Peyer's patch (tissue), 4 donors: ENCODE results near the gene PRDX1. TPM values are rescaled to one million over a fixed set of nuclear protein-coding genes. Genes with fewer than 3 reads are reported as not detected.

Experiments used
- DNase-seq, 3 donors: peaks; one replicate each; pipeline ENCODE4 v3.0.0-alpha.2; 2017 to 2019
- H3K27ac ChIP-seq, 4 donors: fragments of 200-600 bp; sonication (generic); one replicate each; pipeline ENCODE4 v1.5.1; 2016 to 2019
- H3K27me3 ChIP-seq, 2 donors: fragments of 200-600 bp; sonication (generic); one replicate each; pipeline ENCODE4 v1.5.1; 2019
- H3K36me3 ChIP-seq, 3 donors: fragments of 200-600 bp; sonication (generic); one replicate each; pipeline ENCODE4 v1.5.1; 2016 to 2019
- H3K4me1 ChIP-seq, 4 donors: fragments of 200-600 bp; sonication (generic); one replicate each; pipeline ENCODE4 v1.5.1; 2016 to 2019
- H3K4me3 ChIP-seq, 4 donors: fragments of 200-600 bp; sonication (generic); 1 replicate in 3 of 4; 2 replicates in 1 of 4; pipeline ENCODE4 v1.5.1; 2016 to 2019; ENCODE audit warnings: mild to moderate bottlenecking in 1 of 4
- H3K9me3 ChIP-seq, 4 donors: fragments of 200-600 bp; sonication (generic); one replicate each; pipeline ENCODE4 v1.5.1; 2016 to 2019; ENCODE audit warnings: mild to moderate bottlenecking in 1 of 4
- POLR2A ChIP-seq, 2 donors: fragments of 450-650 bp; IDR thresholded peaks; one replicate each; pipeline ENCODE4 v1.5.1; 2017; ENCODE audit warnings: antibody characterized with exemption in 2 of 2, mild to moderate bottlenecking in 2 of 2, moderate library complexity in 2 of 2
- total RNA-seq, 4 donors: library from RNA; depleted of rRNA; stranded (reverse); fragments of >200 nt; gene quantifications; one replicate each; pipeline ENCODE4 v1.1.0, GENCODE V29; 2016
- TF ChIP-seq, protein P1 (sequence below), 6 experiments: fragments of 450-650 bp in 4 of 6; fragments of 200-600 bp in 2 of 6; sonication (generic) in 1 of 6; IDR thresholded peaks; one replicate each; pipeline ENCODE4 v1.5.1; 2017 to 2019; ENCODE audit warnings: antibody characterized with exemption in 6 of 6, mild to moderate bottlenecking in 3 of 6, moderate library complexity in 1 of 6

The PRDX1 gene
- total RNA-seq, 4 donors from 2014 or later, result 214 to 501 (median 292) TPM

DNA sequence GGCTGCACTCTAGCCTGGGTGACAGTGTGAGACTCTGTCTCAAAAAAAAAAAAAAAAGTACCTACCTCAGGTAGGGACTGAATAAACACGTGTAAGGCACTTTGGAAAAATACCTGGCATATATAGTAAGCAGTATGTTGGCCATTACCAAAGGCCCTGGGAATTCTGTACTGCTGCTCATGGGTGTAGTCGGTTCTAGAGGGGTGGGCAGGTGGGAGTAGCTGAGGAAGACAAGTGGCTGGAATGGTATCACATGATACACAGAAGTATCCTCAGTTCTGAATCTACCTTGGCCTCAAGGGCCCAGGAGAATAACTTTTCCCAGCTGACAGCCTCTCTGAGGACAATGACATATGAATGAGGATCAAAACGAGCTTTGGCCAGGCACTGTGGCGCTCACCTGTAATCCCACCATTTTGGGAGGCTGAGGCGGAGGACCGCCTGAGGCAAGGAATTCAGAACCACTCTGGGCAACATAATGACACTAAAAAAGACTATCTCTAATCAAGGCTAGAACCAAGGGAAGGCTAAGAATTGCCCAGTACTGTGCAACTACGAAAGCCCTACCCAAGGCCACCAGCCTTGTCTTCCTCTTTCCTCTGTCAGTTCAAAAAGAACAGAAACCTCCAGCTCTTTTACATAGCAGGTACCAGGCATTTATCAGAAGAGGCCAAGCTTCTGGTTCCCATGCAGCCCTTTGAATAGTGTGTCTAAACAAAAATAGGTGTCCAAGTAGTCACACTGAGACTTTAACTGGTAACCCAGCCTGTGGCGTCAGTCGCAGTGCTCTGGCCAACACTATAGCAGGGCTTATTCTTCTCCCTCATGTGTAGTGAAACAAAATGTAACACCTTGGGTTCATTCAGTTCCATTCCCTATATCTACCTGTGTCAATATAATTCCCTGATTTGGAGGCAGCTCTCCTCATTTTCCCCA lies 11.4 kb downstream of the PRDX1 start:
- H3K4me1 ChIP-seq, result peaks cover 0 to 7% (median 0%) of the 10 kb centered on the region in 4 donors
- peak in 1 of 3 donors; percentile 10 for DNase-seq
- H3K4me3 ChIP-seq, result no peak overlapping the region
- TF ChIP-seq, protein P1, sequence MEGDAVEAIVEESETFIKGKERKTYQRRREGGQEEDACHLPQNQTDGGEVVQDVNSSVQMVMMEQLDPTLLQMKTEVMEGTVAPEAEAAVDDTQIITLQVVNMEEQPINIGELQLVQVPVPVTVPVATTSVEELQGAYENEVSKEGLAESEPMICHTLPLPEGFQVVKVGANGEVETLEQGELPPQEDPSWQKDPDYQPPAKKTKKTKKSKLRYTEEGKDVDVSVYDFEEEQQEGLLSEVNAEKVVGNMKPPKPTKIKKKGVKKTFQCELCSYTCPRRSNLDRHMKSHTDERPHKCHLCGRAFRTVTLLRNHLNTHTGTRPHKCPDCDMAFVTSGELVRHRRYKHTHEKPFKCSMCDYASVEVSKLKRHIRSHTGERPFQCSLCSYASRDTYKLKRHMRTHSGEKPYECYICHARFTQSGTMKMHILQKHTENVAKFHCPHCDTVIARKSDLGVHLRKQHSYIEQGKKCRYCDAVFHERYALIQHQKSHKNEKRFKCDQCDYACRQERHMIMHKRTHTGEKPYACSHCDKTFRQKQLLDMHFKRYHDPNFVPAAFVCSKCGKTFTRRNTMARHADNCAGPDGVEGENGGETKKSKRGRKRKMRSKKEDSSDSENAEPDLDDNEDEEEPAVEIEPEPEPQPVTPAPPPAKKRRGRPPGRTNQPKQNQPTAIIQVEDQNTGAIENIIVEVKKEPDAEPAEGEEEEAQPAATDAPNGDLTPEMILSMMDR (IDR thresholded peaks at IDR 0.05), result no peak
- H3K9me3 ChIP-seq, result no peaks in the 10 kb centered on the region
- no peaks in the 10 kb centered on the region for H3K27me3 ChIP-seq
- H3K27ac ChIP-seq, result no peak overlapping the region
- peaks cover 0 to 70% (median 4%) of the 10 kb centered on the region in 3 donors for H3K36me3 ChIP-seq

DNA sequence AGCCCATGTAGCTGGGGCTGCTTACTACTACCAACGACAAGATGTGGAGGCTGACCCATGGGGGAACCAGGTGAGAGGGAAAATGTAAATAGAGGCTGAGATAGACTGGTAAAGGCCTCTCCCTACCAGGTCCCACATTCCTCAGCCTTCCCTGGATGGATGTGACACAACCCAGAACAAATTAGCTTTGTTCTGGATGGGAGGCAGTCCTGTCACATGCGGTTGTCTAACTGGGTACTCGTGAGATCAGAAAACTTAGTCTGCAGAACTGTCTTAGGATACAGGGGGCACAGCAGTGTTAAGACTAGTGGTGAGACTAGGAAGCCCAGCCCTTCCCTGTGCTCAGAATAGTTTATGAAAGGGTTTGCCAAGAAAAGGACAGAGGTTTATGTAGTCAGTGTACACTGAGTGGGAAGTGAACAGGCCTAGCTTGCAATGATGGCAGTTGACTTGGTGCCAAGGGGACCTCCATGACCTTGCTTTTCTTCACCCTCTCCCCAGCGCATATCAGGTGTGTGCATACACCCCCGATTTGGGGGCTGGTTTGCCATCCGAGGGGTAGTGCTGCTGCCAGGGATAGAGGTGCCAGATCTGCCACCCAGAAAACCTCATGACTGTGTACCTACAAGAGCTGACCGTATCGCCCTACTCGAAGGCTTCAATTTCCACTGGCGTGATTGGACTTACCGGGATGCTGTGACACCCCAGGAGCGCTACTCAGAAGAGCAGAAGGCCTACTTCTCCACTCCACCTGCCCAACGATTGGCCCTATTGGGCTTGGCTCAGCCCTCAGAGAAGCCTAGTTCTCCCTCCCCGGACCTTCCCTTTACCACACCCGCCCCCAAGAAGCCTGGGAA lies 13.2 kb downstream of the PRDX1 start:
- no peaks in the 10 kb centered on the region for H3K27me3 ChIP-seq
- H3K27ac ChIP-seq, result no peak overlapping the region
- TF ChIP-seq, protein P1 (IDR thresholded peaks at IDR 0.05), result no peak
- TF ChIP-seq POLR2A (IDR thresholded peaks at IDR 0.05), result no peak
- no peak overlapping the region for H3K4me3 ChIP-seq
- H3K9me3 ChIP-seq, result no peaks in the 10 kb centered on the region
- peak in 1 of 3 donors; percentile 41 for DNase-seq
- no peaks in the 10 kb centered on the region for H3K4me1 ChIP-seq
- H3K36me3 ChIP-seq, result peaks cover 0 to 52% (median 0%) of the 10 kb centered on the region in 3 donors

DNA sequence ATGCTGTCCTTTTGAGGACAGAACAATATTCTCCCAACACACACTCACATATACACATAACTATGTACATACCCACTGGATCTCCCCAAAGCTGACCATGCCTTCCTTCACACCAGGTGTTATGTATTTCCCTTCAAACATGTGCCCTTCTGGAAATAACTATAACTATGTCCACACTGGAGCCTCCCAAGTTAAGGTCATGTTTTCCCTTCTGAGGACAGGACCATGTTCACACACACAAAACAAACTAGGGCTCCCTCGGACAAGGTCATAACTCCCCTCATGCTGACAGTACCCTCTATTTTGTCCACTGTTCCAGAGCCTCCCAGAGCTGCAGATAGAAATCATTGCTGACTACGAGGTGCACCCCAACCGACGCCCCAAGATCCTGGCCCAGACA lies 13.8 kb downstream of the PRDX1 start:
- Histone ChIP-seq H3K27me3 (no peaks in the 10 kb centered on the region), H3K27ac (no peak overlapping the region), H3K36me3 (peaks cover 0 to 46% (median 0%) of the 10 kb centered on the region in 3 donors)

DNA sequence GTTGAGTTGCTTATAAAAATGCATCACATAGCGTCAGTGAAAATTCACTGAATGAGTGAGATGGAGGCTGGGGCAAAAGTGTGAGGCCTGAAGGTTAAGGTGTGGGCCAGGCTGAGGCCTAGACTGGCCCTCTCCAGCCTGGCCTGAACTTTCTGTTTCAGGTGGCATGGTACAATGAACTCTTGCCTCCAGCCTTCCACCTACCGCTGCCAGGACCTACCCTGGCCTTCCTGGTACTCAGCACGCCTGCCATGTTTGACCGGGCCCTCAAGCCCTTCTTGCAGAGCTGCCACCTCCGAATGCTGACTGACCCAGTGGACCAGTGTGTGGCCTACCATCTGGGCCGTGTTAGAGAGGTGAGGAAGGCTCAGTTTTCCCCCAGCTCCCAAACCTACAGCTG lies 14.5 kb downstream of the PRDX1 start:
- Histone ChIP-seq H3K4me3 (no peak overlapping the region), H3K4me1 (no peaks in the 10 kb centered on the region), H3K27me3 (no peaks in the 10 kb centered on the region), H3K36me3 (peaks cover 0 to 39% (median 0%) of the 10 kb centered on the region in 3 donors), H3K27ac (no peak overlapping the region), H3K9me3 (no peaks in the 10 kb centered on the region)
- TF ChIP-seq POLR2A (IDR thresholded peaks at IDR 0.05), result no peak
- TF ChIP-seq, protein P1 (IDR thresholded peaks at IDR 0.05), result no peak
- DNase-seq, result no peak

More for the DNA sequence above, 13.8 kb downstream of the PRDX1 start:
- Histone ChIP-seq H3K9me3 (no peaks in the 10 kb centered on the region), H3K4me3 (no peak overlapping the region), H3K4me1 (no peaks in the 10 kb centered on the region)
- TF ChIP-seq, protein P1 (IDR thresholded peaks at IDR 0.05), result no peak
- no peak for TF ChIP-seq POLR2A (IDR thresholded peaks at IDR 0.05)
- no peak for DNase-seq

DNA sequence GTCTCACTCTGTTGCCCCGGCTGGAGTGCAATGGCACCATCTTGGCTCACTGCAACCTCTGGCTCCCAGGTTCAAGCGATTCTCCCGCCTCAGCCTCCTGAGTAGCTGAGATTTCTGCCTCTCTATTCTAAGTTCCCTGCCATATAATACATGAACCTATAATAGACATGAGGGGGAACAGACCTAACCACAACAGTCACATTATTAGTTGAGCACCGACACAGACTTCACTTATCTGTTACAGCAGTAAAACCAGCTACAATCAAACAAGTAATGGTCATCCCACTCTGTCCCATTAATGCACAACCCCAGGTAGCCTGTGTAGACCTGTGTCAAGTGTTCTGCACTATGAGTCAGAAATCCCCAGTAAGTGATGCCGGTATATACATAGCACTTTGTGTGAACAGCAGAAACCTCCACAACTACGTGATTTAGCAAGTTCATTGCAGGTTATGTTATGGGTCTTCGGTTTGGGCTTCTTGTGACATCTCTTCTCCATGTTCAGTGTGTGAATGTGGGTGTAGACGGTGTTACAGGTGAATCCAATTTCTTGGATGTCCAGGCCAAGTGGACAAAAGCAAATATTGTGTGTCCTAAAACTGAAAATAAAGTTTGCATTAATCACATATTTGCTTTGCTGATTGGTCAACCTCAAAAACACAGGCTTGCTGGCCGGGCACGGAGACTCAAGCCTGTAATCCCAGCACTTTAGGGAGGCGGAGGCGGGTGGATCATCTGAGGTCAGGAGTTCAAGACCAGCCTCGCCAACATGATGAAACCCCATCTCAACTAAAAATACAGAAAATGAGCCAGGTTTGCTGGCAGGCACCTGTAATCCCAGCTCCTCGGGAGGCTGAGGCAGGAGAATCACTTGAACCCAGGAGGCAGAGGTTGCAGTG lies 18.0 kb downstream of the PRDX1 start:
- no peak for DNase-seq
- Histone ChIP-seq H3K4me3 (no peak overlapping the region), H3K9me3 (no peaks in the 10 kb centered on the region), H3K27ac (no peak overlapping the region), H3K36me3 (peaks cover 0 to 4% (median 0%) of the 10 kb centered on the region in 3 donors), H3K27me3 (no peaks in the 10 kb centered on the region), H3K4me1 (peaks cover 0 to 13% (median 2%) of the 10 kb centered on the region in 4 donors)
- no peak for TF ChIP-seq POLR2A (IDR thresholded peaks at IDR 0.05)
- TF ChIP-seq, protein P1 (IDR thresholded peaks at IDR 0.05), result no peak
